HG02588 (cell line): ENCODE data around the gene DNAJC4.
A peak's percentile ranks its signal among the peaks of the same experiment; 100 is the strongest.

ENCODE experiments used
- ATAC-seq: cut with Tn5 transposase; IDR thresholded peaks from one replicate; pipeline ENCODE4 v1.9.1; 2021; ENCODE audit warnings: mild to moderate bottlenecking, moderate library complexity; ENCODE audit not compliant: unreplicated experiment

The DNAJC4 gene

GRCh38 chr11:64269540-64270220 is 39.3 kb downstream of the DNAJC4 start:
- ATAC-seq: peak; percentile 62

DNA sequence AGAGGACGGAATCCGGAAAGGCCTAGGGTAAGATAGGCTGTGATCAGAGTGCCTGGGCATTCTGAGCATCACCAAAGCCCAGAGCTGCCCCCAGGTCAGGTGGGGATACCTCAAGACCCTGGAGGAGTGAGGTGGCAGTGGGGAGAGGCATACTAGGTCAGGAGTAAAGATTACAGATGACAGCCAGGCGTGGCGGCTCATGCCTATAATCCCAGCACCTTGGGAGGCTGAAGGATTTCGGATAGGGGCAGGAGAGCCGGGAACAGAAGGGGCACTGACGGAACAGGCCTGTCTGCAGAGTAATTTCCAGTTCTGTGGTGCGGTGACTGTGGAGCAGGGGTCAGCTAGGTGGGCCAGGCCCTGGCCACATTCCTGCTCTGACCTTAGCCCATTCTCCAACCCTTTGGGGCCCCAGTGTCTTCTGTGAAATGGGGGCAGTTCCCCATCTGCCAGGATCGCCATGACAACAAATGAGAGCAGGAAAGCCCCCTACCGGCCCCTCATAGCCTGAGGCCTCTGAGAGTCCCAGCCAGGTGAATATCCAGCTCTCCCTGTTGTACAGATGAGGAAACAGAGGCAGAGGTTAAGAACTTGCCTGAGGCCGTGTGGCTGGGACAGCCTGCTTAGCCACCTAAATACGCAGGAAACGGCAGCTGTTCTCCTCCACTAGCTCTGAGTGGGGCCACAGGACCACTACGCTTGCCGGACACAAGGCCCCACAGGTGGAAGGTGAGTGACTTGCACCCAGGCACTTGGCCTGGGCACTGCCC is 44.9 kb downstream of the DNAJC4 start:
- ATAC-seq: no peak

DNA sequence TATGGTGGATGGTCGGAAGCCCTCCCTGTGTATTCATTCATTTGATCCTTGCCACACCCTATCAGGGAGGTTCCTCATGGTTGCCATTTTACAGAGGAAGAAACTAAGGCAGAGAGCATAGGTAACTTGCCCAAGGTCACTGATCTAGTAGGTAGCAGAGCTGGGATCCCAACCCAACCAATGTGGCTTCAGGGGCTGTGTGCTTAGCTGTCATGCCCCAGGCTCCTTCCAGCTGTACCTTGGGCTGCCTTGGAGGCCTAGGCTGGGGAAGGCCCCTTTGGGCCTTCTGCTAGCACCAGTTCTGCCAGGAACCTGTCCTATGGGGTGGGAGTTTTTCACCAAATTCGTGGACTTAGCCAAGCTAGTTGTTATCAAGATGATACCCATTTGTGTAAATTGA is 45.5 kb downstream of the DNAJC4 start:
- no peak for ATAC-seq

GRCh38 chr11:64276653-64277431 is 46.5 kb downstream of the DNAJC4 start:
- no peak for ATAC-seq

- no peak for ATAC-seq
Observed at GRCh38 chr11:64278576-64279190, 48.3 kb downstream of the DNAJC4 start.

GRCh38 chr11:64281957-64282770 is 51.8 kb downstream of the DNAJC4 start:
- no peak for ATAC-seq

DNA sequence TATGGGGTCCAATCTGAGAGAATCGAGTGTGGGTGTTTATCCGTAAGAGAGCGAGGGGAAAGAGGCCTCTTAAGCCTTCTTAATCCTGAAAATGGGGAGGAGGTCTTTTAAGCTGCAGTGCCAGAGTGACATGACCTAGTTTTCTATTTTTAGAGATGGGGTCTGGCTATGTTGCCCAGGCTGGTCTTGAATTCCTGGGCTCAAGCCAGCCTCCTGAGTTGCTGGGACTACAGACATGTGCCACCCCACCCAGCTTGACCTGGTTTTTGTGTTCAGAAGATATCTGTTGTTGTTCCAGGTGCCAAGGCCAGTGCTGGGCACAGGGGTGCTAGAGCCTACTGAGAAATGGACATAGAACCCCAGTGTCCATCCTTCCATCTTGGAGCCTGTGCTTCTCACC is 52.7 kb downstream of the DNAJC4 start:
- no peak for ATAC-seq
